Heart left ventricle (tissue), 16 donors: ENCODE data around the gene REEP1. TPM values are rescaled to one million over a fixed set of nuclear protein-coding genes. Genes with fewer than 3 reads are reported as not detected.

Experiments
- ATAC-seq, 4 donors: fragments of 200-7000 bp; cut with Tn5 transposase; one replicate each; pipeline ENCODE4 v1.9.1; 2020 to 2022; ENCODE audit warnings: moderate library complexity in 4 of 4, mild to moderate bottlenecking in 3 of 4, moderate number of reproducible peaks in 1 of 4
- DNase-seq, 5 donors: peaks; one replicate each; pipeline ENCODE4 v3.0.0-alpha.2; 2020
- H3K27ac ChIP-seq, 12 donors: fragments of 200-600 bp; sonication (generic) in 4 of 12; one replicate each; pipeline versions ENCODE4 v1.5.0 to v1.8.0; 2016 to 2022; ENCODE audit warnings: mild to moderate bottlenecking in 2 of 12
- H3K27me3 ChIP-seq, 9 donors: fragments of 200-600 bp; sonication (generic) in 2 of 9; one replicate each; pipeline versions ENCODE4 v1.5.1 to v1.8.0; 2016 to 2022; ENCODE audit warnings: mild to moderate bottlenecking in 3 of 9
- H3K36me3 ChIP-seq, 9 donors: fragments of 200-600 bp; sonication (generic) in 2 of 9; one replicate each; pipeline versions ENCODE4 v1.5.0 to v1.8.0; 2018 to 2022; ENCODE audit warnings: mild to moderate bottlenecking in 2 of 9
- H3K4me1 ChIP-seq, 12 donors: fragments of 200-600 bp; sonication (generic) in 4 of 12; one replicate each; pipeline versions ENCODE4 v1.5.0 to v1.8.0; 2016 to 2022; ENCODE audit warnings: mild to moderate bottlenecking in 3 of 12
- H3K4me3 ChIP-seq, 12 donors: fragments of 200-600 bp; sonication (generic) in 4 of 12; one replicate each; pipeline versions ENCODE4 v1.5.0 to v1.8.0; 2017 to 2022; ENCODE audit warnings: mild to moderate bottlenecking in 9 of 12, moderate library complexity in 4 of 12
- H3K9me3 ChIP-seq, 12 donors: fragments of 200-600 bp; sonication (generic) in 4 of 12; one replicate each; pipeline versions ENCODE4 v1.5.0 to v1.8.0; 2016 to 2022; ENCODE audit warnings: mild to moderate bottlenecking in 1 of 12
- CTCF ChIP-seq, 12 donors: fragments of 200-600 bp; sonication (generic) in 4 of 12; IDR thresholded peaks; one replicate each; pipeline versions ENCODE4 v1.5.0 to v1.8.0; 2018 to 2022; ENCODE audit warnings: antibody characterized with exemption in 12 of 12, mild to moderate bottlenecking in 5 of 12
- POLR2A ChIP-seq, 2 donors: fragments of 450-650 bp; IDR thresholded peaks; one replicate each; pipeline ENCODE4 v1.6.1; 2017; ENCODE audit warnings: antibody characterized with exemption in 2 of 2, mild to moderate bottlenecking in 2 of 2, moderate library complexity in 2 of 2
- WGBS, 4 donors: extraction: QIAGEN DNeasy Blood & Tissue Kit in 2 of 4; methylation state at CpG; one replicate each; pipeline versions ENCODE4 v1.1.5 to v1.1.7; 2013 to 2018; 5-methylcytosine and 5-hydroxymethylcytosine counted together
- intact Hi-C, 10 donors: fragments of 100-400 bp; cut with DNase I; formaldehyde crosslinking; loops; one replicate each; pipeline versions ENCODE4 v1.11.1 to v1.14.2; 2022
- polyA plus RNA-seq, 2 donors: library from polyadenylated mRNA; stranded (reverse); fragments of 200-250 nt; gene quantifications; one replicate each; pipeline ENCODE4 v1.2.3, GENCODE V29; 2013
- total RNA-seq, 9 donors: library from RNA; depleted of rRNA in 2 of 9; stranded (reverse); fragments of >200 nt in 2 of 9; fragmentation: NEBNext Ultra II Directional in 3 of 9; extraction: Animal tissue kit (Norgen Biotek cat#: 25700) in 3 of 9; gene quantifications; one replicate each; pipeline versions ENCODE4 v1.1.0 to v1.2.4, GENCODE V29; 2016 to 2023
- donor health status: ischemic (EF 13 %, LVEDD 7.1; RV severe dilation, severe dysfunction).
- donor health status: healthy with polysubstance abuse.
- donor health status: DM: no; HTN: yes; CAD: no.
- donor health status: DM: no; HTN: no; CAD: no.
- donor health status: ischemic (EF 25% LVEDD 6.9; RV normal size, moderate dysfunction).
- donor health status: ischemic (EF 25% LVEDD 5.7; RV mildly dilated, moderate dysfunction).
- donor health status: healthy.
- donor health status: DM: yes; HTN: yes; CAD: no.
- donor health status: ischemic (EF 35%, LVEDD 5.7; RV mildly dilated, moderate dysfunction).
- donor health status: nonischemic (EF 11% LVEDD 7.7; RV severe dilation, severe dysfunction).
- donor health status: DM: yes; HTN: yes; CAD: no.
- donor health status: PGD.
- donor health status: ischemic (EF 29% LVEDD 5.4; RV normal size, mild dysfunction).
- donor health status: nonischemic (EF 23%, LVEDD 6.1; RV moderate dilation, normal function).

REEP1 gene
- total and polyA plus RNA-seq, 11 donors = 13.6 to 43.4 (median 27.6) TPM

DNA sequence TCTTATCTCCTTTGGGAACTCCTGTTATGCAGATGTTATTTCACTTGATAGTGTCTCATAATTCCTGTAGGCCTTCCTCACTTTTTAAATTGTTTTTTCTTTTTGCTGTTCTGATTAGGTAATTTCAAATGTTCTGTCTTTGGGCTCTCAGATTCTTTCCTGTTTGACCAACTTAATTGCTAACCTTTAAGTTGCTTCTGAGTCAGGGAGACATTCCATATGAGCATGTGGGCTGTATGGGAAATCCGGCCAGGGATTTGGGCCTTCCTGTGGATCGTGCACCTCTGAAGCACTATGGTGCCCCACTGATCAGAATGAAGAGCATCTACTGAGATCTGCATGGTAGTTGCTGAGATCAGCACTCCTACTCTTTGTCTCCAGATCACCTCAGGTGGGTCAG is 44.7 kb upstream of the REEP1 start:
- Histone ChIP-seq H3K36me3 (no peaks in the 10 kb centered on the region), H3K4me3 (no peak overlapping the region), H3K4me1 (peaks cover 0 to 16% (median 2%) of the 10 kb centered on the region in 12 donors), H3K27me3 (no peaks in the 10 kb centered on the region), H3K27ac (peak overlapping the region in 4 of 12 donors; percentile 22 to 50 (median 31)), H3K9me3 (peaks cover 0 to 7% (median 0%) of the 10 kb centered on the region in 12 donors)
- ATAC-seq (no peak), DNase-seq (no peak)
- TF ChIP-seq CTCF (IDR thresholded peaks at IDR 0.05) (no peak), POLR2A (IDR thresholded peaks at IDR 0.05) (no peak)
- 77 to 89% (median 85%) methylated on average over 2 of the region's 2 CpGs for WGBS, 4 donors
- intact Hi-C loops = no loop called here

DNA sequence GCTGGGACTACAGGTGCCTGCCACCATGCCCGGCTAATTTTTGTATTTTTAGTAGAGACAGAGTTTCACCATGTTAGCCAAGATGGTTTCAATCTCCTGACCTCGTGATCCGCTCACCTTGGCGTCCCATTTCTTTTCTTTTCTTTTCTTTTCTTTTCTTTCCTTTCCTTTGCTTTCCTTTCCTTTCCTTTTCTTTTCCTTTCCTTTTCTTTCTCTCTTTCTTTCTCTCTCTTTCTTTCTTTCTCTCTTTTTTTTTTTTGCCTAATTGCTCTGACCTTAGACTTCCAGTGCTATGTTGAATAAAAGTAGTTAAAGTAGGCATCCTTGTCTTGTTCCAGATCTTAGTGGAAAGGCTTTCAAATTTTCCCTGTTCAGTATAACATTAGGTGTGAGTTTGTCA is 41.0 kb upstream of the REEP1 start:
- no peaks in the 10 kb centered on the region for H3K36me3 ChIP-seq
- H3K4me1 ChIP-seq = peaks cover 0 to 13% (median 0%) of the 10 kb centered on the region in 12 donors
- H3K4me3 ChIP-seq = no peak overlapping the region
- ATAC-seq (no peak), DNase-seq (no peak)
- no peak for TF ChIP-seq CTCF (IDR thresholded peaks at IDR 0.05)
- no peak for TF ChIP-seq POLR2A (IDR thresholded peaks at IDR 0.05)
- intact Hi-C loops = no loop called here
- H3K27ac ChIP-seq = no peak overlapping the region
- H3K9me3 ChIP-seq = peaks cover 0 to 7% (median 0%) of the 10 kb centered on the region in 12 donors
- H3K27me3 ChIP-seq = no peaks in the 10 kb centered on the region
- 84 to 97% (median 88%) methylated on average over 1 to 4 of the region's 4 CpGs for WGBS, 4 donors

GRCh38 chr2:86375623-86376022 is 38.2 kb upstream of the REEP1 start:
- WGBS, 4 donors = 95 to 100% (median 96%) methylated on average over 1 of the region's 1 CpG
- Histone ChIP-seq H3K36me3 (no peaks in the 10 kb centered on the region), H3K27me3 (no peaks in the 10 kb centered on the region), H3K4me1 (peaks cover 0 to 6% (median 0%) of the 10 kb centered on the region in 12 donors), H3K9me3 (peaks cover 0 to 10% (median under 1%) of the 10 kb centered on the region in 12 donors), H3K27ac (no peak overlapping the region), H3K4me3 (no peak overlapping the region)
- no peak for TF ChIP-seq CTCF (IDR thresholded peaks at IDR 0.05)
- TF ChIP-seq POLR2A (IDR thresholded peaks at IDR 0.05) = no peak
- DNase-seq (no peak), ATAC-seq (no peak)
- intact Hi-C loops = no loop called here

DNA sequence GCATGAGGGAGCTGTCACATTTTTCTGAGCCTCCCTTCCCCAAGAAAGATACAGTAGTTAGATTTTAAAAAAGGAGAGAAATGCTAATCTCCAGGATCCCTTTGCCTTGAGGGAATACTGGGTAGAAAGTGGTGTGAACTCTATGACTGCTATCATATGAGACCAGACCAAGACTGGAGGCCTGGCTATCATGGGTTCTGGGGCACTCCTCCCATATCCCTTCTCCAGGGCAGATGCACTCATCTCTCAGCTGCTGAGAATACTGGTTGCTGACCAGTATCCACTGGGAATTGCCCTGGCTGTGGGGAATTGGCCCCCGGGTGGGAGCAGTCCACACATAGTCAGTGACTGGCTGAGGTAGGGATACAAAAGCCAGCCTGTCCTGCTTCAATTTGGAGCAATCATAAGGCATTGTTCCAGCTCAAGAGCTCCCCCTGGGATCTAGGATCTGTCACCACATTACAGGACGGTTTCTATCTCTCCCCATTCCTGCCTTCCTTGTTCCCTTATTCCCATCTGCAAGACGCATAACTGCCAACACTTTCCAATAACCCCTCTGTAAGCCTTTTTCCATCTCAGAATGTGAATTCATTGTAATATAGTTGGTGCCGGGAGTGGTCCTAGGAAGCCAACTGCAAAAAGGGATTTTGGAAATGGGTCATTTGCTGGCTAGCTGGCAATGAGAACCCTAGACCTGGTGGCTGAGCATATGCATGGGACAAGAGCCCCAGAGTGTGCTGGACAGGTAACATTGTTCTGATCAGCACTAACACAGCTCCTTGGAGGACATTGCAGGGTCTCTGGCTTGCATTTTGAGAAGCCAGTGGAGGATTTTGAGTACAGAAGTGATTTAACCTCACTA is 35.4 kb upstream of the REEP1 start:
- peak; percentile 61 to 81 (median 74) for ATAC-seq
- no peaks in the 10 kb centered on the region for H3K27me3 ChIP-seq
- peaks cover 0 to 14% (median 2%) of the 10 kb centered on the region in 12 donors for H3K9me3 ChIP-seq
- intact Hi-C loops = loop anchor here in 1 of 10 donors (2.0 kb wide), 1 partner anchor 152 kb away; no protein-coding TSS in a partner anchor
- no peak overlapping the region for H3K27ac ChIP-seq
- 20 to 26% (median 24%) methylated on average over 4 of the region's 4 CpGs for WGBS, 4 donors
- peak in 2 of 5 donors; percentile 29 for DNase-seq
- peaks cover 0 to 14% (median 3%) of the 10 kb centered on the region in 12 donors for H3K4me1 ChIP-seq
- H3K4me3 ChIP-seq = no peak overlapping the region
- no peaks in the 10 kb centered on the region for H3K36me3 ChIP-seq
- TF ChIP-seq POLR2A (IDR thresholded peaks at IDR 0.05) (no peak), CTCF (IDR thresholded peaks at IDR 0.05) (peak; percentile 30 to 69 (median 54))
